IMR-90 (cell line): ENCODE results near the gene DRC7. TPM values are rescaled to one million over a fixed set of nuclear protein-coding genes. Genes with fewer than 3 reads are reported as not detected.

Source experiments
- ATAC-seq: fragments of 200-7000 bp; cut with Tn5 transposase; 2 replicates; pipeline ENCODE4 v1.9.1; 2020; ENCODE audit warnings: low read depth, mild to moderate bottlenecking, moderate library complexity
- BruUV-seq: library from RNA; stranded (reverse); fragments of 400-500 nt; replicated peaks from 2 replicates; lab custom pipeline; 2021; lab: Mats Ljungman, UMichigan
- CTCF ChIA-PET: fragments of 300-600 bp; formaldehyde crosslinking; extraction: SDS; loops from one replicate; lab custom pipeline; 2021; ENCODE audit warnings: antibody characterized with exemption; lab: Yijun Ruan, JAX
- POLR2A ChIA-PET: fragments of 300-600 bp; sonication (Branson Sonifier 250); formaldehyde crosslinking; loops from one replicate; lab custom pipeline; 2022; ENCODE audit warnings: antibody characterized with exemption; ENCODE audit not compliant: unreplicated experiment; lab: Charles Lee
- DNase-seq: peaks from one replicate; pipeline ENCODE4 v3.0.0; 2013
- H2AFZ ChIP-seq: replicated peaks from 2 replicates; pipeline ENCODE3; 2013; ENCODE audit warnings: low read length, mild to moderate bottlenecking; ENCODE audit not compliant: poor library complexity
- H2AK5ac ChIP-seq: 2 replicates; pipeline ENCODE4 v1.6.1; 2013; ENCODE audit warnings: low read depth, low read length, inconsistent platforms
- H2AK9ac ChIP-seq: replicated peaks from 2 replicates; pipeline ENCODE3; 2013; ENCODE audit warnings: mild to moderate bottlenecking, low read depth, low read length, moderate library complexity; ENCODE audit not compliant: poor library complexity
- H2BK120ac ChIP-seq: 2 replicates; pipeline ENCODE4 v1.6.1; 2013; ENCODE audit warnings: low read depth, low read length, inconsistent platforms
- H2BK15ac ChIP-seq: 3 replicates; pipeline ENCODE4 v1.6.1; 2013; ENCODE audit warnings: low read depth, low read length, inconsistent platforms
- H2BK20ac ChIP-seq: 2 replicates; pipeline ENCODE4 v1.6.1; 2013; ENCODE audit warnings: low read depth, mild to moderate bottlenecking, inconsistent platforms, low read length, moderate library complexity
- H2BK5ac ChIP-seq: 2 replicates; pipeline ENCODE4 v1.6.1; 2013; ENCODE audit warnings: mild to moderate bottlenecking, low read depth, low read length, inconsistent platforms; ENCODE audit not compliant: poor library complexity, severe bottlenecking
- H3K14ac ChIP-seq: replicated peaks from 2 replicates; pipeline ENCODE4 v1.6.1; 2013; ENCODE audit warnings: low read depth, low read length, inconsistent platforms
- H3K18ac ChIP-seq: 2 replicates; pipeline ENCODE4 v1.6.1; 2013; ENCODE audit warnings: low read depth, low read length, control low read depth
- H3K23ac ChIP-seq: 2 replicates; pipeline ENCODE4 v1.6.1; 2013; ENCODE audit warnings: low read depth, low read length, inconsistent platforms
- H3K27ac ChIP-seq: 2 replicates; pipeline ENCODE4 v1.5.1; 2013; ENCODE audit warnings: mild to moderate bottlenecking, control low read depth, low read length; ENCODE audit not compliant: insufficient read depth
- H3K27me3 ChIP-seq: 2 replicates; pipeline ENCODE4 v1.6.1; 2013; ENCODE audit warnings: low read length; ENCODE audit not compliant: control insufficient read depth, insufficient read depth
- H3K36me3 ChIP-seq: 2 replicates; pipeline ENCODE4 v1.6.1; 2013; ENCODE audit warnings: low read length, mixed read lengths; ENCODE audit not compliant: control insufficient read depth, insufficient read depth
- H3K4ac ChIP-seq: 2 replicates; pipeline ENCODE4 v1.6.1; 2013; ENCODE audit warnings: low read depth, low read length, inconsistent platforms
- H3K4me1 ChIP-seq: 2 replicates; pipeline ENCODE4 v1.6.1; 2013; ENCODE audit warnings: low read length, mixed read lengths; ENCODE audit not compliant: control insufficient read depth, insufficient read depth
- H3K4me2 ChIP-seq: 2 replicates; pipeline ENCODE4 v1.6.1; 2013; ENCODE audit warnings: low read depth, mild to moderate bottlenecking, control low read depth, low read length, moderate library complexity
- H3K4me3 ChIP-seq: 2 replicates; pipeline ENCODE4 v1.5.1; 2013; ENCODE audit warnings: low read depth, mild to moderate bottlenecking, control low read depth, low read length, moderate library complexity; ENCODE audit not compliant: insufficient read depth
- H3K56ac ChIP-seq: 2 replicates; pipeline ENCODE4 v1.6.1; 2013; ENCODE audit warnings: low read length, inconsistent platforms; ENCODE audit not compliant: insufficient read depth; ENCODE audit errors: extremely low read depth
- H3K79me1 ChIP-seq, 2 experiments: 2 replicates each; pipeline ENCODE4 v1.6.1; 2013; ENCODE audit warnings: low read length in 2 of 2, inconsistent platforms in 1 of 2, low read depth in 1 of 2
- H3K9ac ChIP-seq: 2 replicates; pipeline ENCODE4 v1.6.1; 2013; ENCODE audit warnings: low read depth, low read length, control low read depth
- H3K9me1 ChIP-seq: 2 replicates; pipeline ENCODE4 v1.6.1; 2013; ENCODE audit warnings: low read length, inconsistent platforms; ENCODE audit not compliant: insufficient read depth
- H3K9me3 ChIP-seq: 2 replicates; pipeline ENCODE4 v1.6.1; 2013; ENCODE audit warnings: low read length; ENCODE audit not compliant: control insufficient read depth, insufficient read depth
- H4K20me1 ChIP-seq: 2 replicates; pipeline ENCODE4 v1.6.1; 2013; ENCODE audit warnings: low read length, inconsistent platforms; ENCODE audit not compliant: insufficient read depth
- H4K5ac ChIP-seq: 2 replicates; pipeline ENCODE4 v1.6.1; 2013; ENCODE audit warnings: mild to moderate bottlenecking, low read depth, low read length, control low read depth
- H4K8ac ChIP-seq, 2 experiments: 2 replicates each; pipeline ENCODE4 v1.6.1; 2013; ENCODE audit warnings: low read depth in 2 of 2, low read length in 2 of 2, control low read depth in 1 of 2, inconsistent platforms in 1 of 2
- H4K91ac ChIP-seq: 2 replicates; pipeline ENCODE4 v1.6.1; 2013; ENCODE audit warnings: low read depth, low read length, inconsistent platforms; ENCODE audit not compliant: insufficient read depth
- BHLHE40 ChIP-seq: fragments of 150-350 bp; IDR thresholded peaks from 2 replicates; pipeline ENCODE4 v1.6.1; 2016; ENCODE audit warnings: mild to moderate bottlenecking, low read depth, low read length
- CTCF ChIP-seq: conservative IDR thresholded peaks from 2 replicates; pipeline ENCODE4 v1.5.1; 2012; ENCODE audit warnings: mild to moderate bottlenecking, low read depth, low read length, improper control_type of control experiment
- ELK1 ChIP-seq: fragments of 150-350 bp; IDR thresholded peaks from 2 replicates; pipeline ENCODE4 v1.6.1; 2016; ENCODE audit warnings: low read depth, mild to moderate bottlenecking, low read length, moderate library complexity, borderline replicate concordance
- MAFK ChIP-seq: IDR thresholded peaks from 2 replicates; pipeline ENCODE4 v1.6.1; 2012; ENCODE audit warnings: low read depth, low read length, improper control_type of control experiment
- POLR2A ChIP-seq: IDR thresholded peaks from 2 replicates; pipeline ENCODE4 v1.6.1; 2012; ENCODE audit warnings: mild to moderate bottlenecking, low read depth, low read length
- RAD21 ChIP-seq: IDR thresholded peaks from 2 replicates; pipeline ENCODE4 v1.6.1; 2012; ENCODE audit warnings: low read length, improper control_type of control experiment
- USF2 ChIP-seq: fragments of 150-350 bp; IDR thresholded peaks from 2 replicates; pipeline ENCODE4 v1.6.1; 2017; ENCODE audit warnings: mild to moderate bottlenecking, antibody characterized with exemption, low read length, low read depth
- WGBS, 2 experiments: methylation state at CpG; one replicate each; pipeline versions ENCODE4 v1.1.5 to v1.1.7; 2013; ENCODE audit warnings: missing lambda C conversion rate in 2 of 2; ENCODE audit not compliant: insufficient read length in 1 of 2; ENCODE audit errors: extremely low coverage in 2 of 2; 5-methylcytosine and 5-hydroxymethylcytosine counted together
- dilution Hi-C: fragments of 300-500 bp; cut with HindIII; formaldehyde crosslinking; loops from one replicate; pipeline ENCODE4 v1.14.3; 2018; ENCODE audit warnings: low sequenced_read_pairs; ENCODE audit not compliant: unreplicated experiment
- in situ Hi-C: fragments of 300-500 bp; cut with MboI; formaldehyde crosslinking; loops from 3 replicates; pipeline ENCODE4 v1.14.3; 2019; ENCODE audit warnings: low sequenced_read_pairs, inconsistent platforms, mixed read lengths
- intact Hi-C: fragments of 100-400 bp; cut with micrococcal nuclease; formaldehyde crosslinking; loops from 2 replicates; pipeline ENCODE4 v1.10.0; 2022
- polyA plus RNA-seq, 3 experiments: library from polyadenylated mRNA; depleted of rRNA; stranded (reverse); fragments of >200 nt; gene quantifications; 2 replicates each; pipeline ENCODE4 v1.2.3, GENCODE V29; 2012; ENCODE audit warnings: low replicate concordance in 1 of 3
- total RNA-seq: library from RNA; depleted of rRNA; stranded (reverse); fragments of >200 nt; gene quantifications from 2 replicates; pipeline ENCODE4 v1.2.3, GENCODE V29; 2012

The DRC7 gene
- total and polyA plus RNA-seq, 2 of the 4 experiments (the other 2 are of a cell fraction), result not detected

- no peak overlapping the region for H3K4me2 ChIP-seq
- no peak overlapping the region for H2AK9ac ChIP-seq
- ChIA-PET CTCF (no interaction called here), POLR2A (no interaction called here)
- no peak overlapping the region for H3K27ac ChIP-seq
- H2BK5ac ChIP-seq, result no peak overlapping the region
- no peak overlapping the region for H3K4me3 ChIP-seq
- no peak overlapping the region for H3K18ac ChIP-seq
- DNase-seq (no peak), ATAC-seq (no peak)
- H2BK15ac ChIP-seq, result no peak overlapping the region
- in situ Hi-C loops (no loop called here), dilution Hi-C loops (no loop called here), intact Hi-C loops (no loop called here)
- no peaks in the 10 kb centered on the region for H3K4me1 ChIP-seq
- H3K56ac ChIP-seq, result no peak overlapping the region
- H3K9me3 ChIP-seq, result no peaks in the 10 kb centered on the region
- peaks cover 20% of the 10 kb centered on the region for H3K36me3 ChIP-seq
- H3K9ac ChIP-seq, result no peak overlapping the region
- no peak overlapping the region for H4K5ac ChIP-seq
- H4K20me1 ChIP-seq, result no peaks in the 10 kb centered on the region
- no TSS peak for BruUV-seq
- H3K27me3 ChIP-seq, result no peaks in the 10 kb centered on the region
- no peak overlapping the region for H3K23ac ChIP-seq
- H3K79me1 ChIP-seq, result no peaks in the 10 kb centered on the region
- H2AFZ ChIP-seq, result no peak overlapping the region
- TF ChIP-seq CTCF, result no peak
- no peak for TF ChIP-seq MAFK
- TF ChIP-seq USF2, result no peak
- no peak for TF ChIP-seq BHLHE40
- no peak for TF ChIP-seq ELK1
- no peak for TF ChIP-seq POLR2A
- TF ChIP-seq RAD21, result no peak
- no peak overlapping the region for H2BK20ac ChIP-seq
- no peak overlapping the region for H4K8ac ChIP-seq
- 83% methylated on average over 8 of the region's 11 CpGs; no CpG with 5 or more reads in 1 of the 2 experiments for WGBS, 2 experiments
- H4K91ac ChIP-seq, result no peak overlapping the region
- H3K4ac ChIP-seq, result no peak overlapping the region
- no peak overlapping the region for H2AK5ac ChIP-seq
- H3K14ac ChIP-seq, result no peak overlapping the region
- H2BK120ac ChIP-seq, result no peak overlapping the region
- H3K9me1 ChIP-seq, result no peaks in the 10 kb centered on the region
Observed at GRCh38 chr16:57748596-57748995, 54.0 kb downstream of the DRC7 start.
